ENCODE measurements around the gene DNAJA1. TPM values are rescaled to one million over a fixed set of nuclear protein-coding genes. Genes with fewer than 3 reads are reported as not detected.

The DNAJA1 gene
- total RNA-seq, 2 experiments from 2014 or later: 109 to 110 TPM

DNA sequence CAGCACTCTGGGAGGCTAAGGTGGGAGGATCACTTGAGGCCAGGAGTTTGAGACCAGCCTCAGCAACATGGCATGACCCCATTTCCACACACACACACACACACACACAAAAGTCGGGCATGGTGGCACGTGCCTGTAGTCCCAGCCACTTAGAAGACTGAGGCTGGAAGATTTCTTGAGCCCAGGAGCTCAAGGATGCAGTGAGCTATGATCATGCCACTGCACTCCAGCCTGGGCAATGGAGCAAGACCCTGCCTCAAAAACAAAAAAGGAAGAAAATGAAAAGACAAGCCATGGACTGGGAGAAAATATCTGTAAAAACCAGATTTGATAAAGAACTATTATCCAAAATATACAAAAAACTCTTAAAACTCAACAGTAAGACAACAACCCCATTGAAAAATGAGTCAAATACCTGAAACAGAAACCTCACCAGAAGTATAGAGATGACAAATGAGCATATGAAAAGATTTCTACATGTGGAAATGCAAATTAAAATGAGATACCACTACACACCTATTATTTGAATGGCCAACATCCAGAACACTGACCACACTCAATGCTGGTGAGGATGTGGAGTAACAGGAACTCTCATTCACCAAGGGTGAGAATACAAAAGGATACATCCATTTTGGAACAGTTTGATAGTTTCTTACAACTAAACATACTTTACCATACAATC lies 24.7 kb downstream of the DNAJA1 start:
- H3K9me3 ChIP-seq (ENCODE audit: low read length): no peaks in the 10 kb centered on the region
- intact Hi-C loops (cut with micrococcal nuclease; ENCODE audit: unreplicated experiment): no loop called here
- no peaks in the 10 kb centered on the region for H4K20me1 ChIP-seq (ENCODE audit: insufficient read depth, low read length)
- POLR2A ChIA-PET: interaction anchor here (0.6 to 1.1 kb wide), 5 partner anchors 9 to 325 kb away, joined by 3 to 9 read pairs (median 3); no protein-coding TSS in a partner anchor
- peaks cover 92% of the 10 kb centered on the region for H3K36me3 ChIP-seq (ENCODE audit: insufficient read depth, low read length)
- CTCF ChIA-PET (ENCODE audit: unreplicated experiment): no interaction called here
- no peak overlapping the region for H2AFZ ChIP-seq (ENCODE audit: low read length)
- no peak overlapping the region for H3K27ac ChIP-seq (ENCODE audit: low read depth, low read length, poor library complexity, severe bottlenecking)
- no peak for DNase-seq (ENCODE audit: low spot score)
- no peak overlapping the region for H3K4me2 ChIP-seq (ENCODE audit: low read length)
- H3K4me1 ChIP-seq (ENCODE audit: insufficient read depth, low read length, poor library complexity, severe bottlenecking): peaks cover 8% of the 10 kb centered on the region
- no TSS peak for BruUV-seq (replicated peaks)
- no peaks in the 10 kb centered on the region for H3K79me2 ChIP-seq (ENCODE audit: insufficient read depth, low read depth, low read length)
- H3K4me3 ChIP-seq (ENCODE audit: low read depth, low read length, poor library complexity, severe bottlenecking): no peak overlapping the region
- TF ChIP-seq EZH2phosphoT487 (IDR thresholded peaks at IDR 0.05; ENCODE audit: borderline replicate concordance, low read depth, low read length) (no peak), CTCF (conservative IDR thresholded peaks at IDR 0.05; ENCODE audit: low read length) (no peak)
- no peaks in the 10 kb centered on the region for H3K9me2 ChIP-seq (ENCODE audit: insufficient read depth, low read length)

DNA sequence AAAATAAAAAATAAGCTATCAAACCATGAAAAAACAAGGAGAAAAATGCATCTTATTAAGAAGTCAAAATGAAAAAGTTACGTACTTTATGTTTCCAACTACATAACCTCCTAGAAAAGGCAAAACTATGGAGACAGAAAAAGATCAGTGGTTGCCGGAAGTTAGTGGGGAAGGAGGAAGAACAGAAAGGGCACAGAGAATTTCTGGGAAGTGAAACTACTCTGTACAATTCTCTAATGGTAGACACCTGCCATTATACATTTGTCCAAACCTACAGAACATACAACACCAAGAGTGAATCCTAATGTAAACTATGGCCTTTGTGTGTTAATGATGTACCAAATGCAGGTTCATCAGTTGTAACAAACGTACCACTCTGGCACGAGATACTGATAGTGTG lies 26.1 kb downstream of the DNAJA1 start:
- Histone ChIP-seq H3K79me2 (ENCODE audit: insufficient read depth, low read depth, low read length) (no peaks in the 10 kb centered on the region), H3K9me3 (ENCODE audit: low read length) (no peaks in the 10 kb centered on the region), H3K9me2 (ENCODE audit: insufficient read depth, low read length) (no peaks in the 10 kb centered on the region), H4K20me1 (ENCODE audit: insufficient read depth, low read length) (no peaks in the 10 kb centered on the region), H3K4me3 (ENCODE audit: low read depth, low read length, poor library complexity, severe bottlenecking) (no peak overlapping the region), H3K36me3 (ENCODE audit: insufficient read depth, low read length) (peaks cover 92% of the 10 kb centered on the region), H3K4me1 (ENCODE audit: insufficient read depth, low read length, poor library complexity, severe bottlenecking) (peaks cover 8% of the 10 kb centered on the region), H3K4me2 (ENCODE audit: low read length) (peak overlapping the region; percentile 27), H2AFZ (ENCODE audit: low read length) (no peak overlapping the region), H3K27ac (ENCODE audit: low read depth, low read length, poor library complexity, severe bottlenecking) (peak overlapping the region; percentile 24)
- BruUV-seq (replicated peaks): no TSS peak
- intact Hi-C loops (cut with micrococcal nuclease; ENCODE audit: unreplicated experiment): no loop called here
- DNase-seq (ENCODE audit: low spot score): peak; percentile 53
- POLR2A ChIA-PET: no interaction called here
- TF ChIP-seq EZH2phosphoT487 (IDR thresholded peaks at IDR 0.05; ENCODE audit: borderline replicate concordance, low read depth, low read length) (no peak), CTCF (conservative IDR thresholded peaks at IDR 0.05; ENCODE audit: low read length) (no peak)
- CTCF ChIA-PET (ENCODE audit: unreplicated experiment): no interaction called here
